Activated naive CD8-positive, alpha-beta T cell treated with anti-CD3 and anti-CD28 coated beads, Interleukin-2, amount 10 ng/mL, durations not matched to agents 7 days and 5 days (primary cell): ENCODE results near the gene PARD3. TPM values are rescaled to one million over a fixed set of nuclear protein-coding genes. Genes with fewer than 3 reads are reported as not detected.

Source experiments
- ATAC-seq: fragments of 150-1000 bp; cut with Tn5 transposase; one replicate; pipeline ENCODE4 v1.10.0; 2021; ENCODE audit warnings: low read depth, moderate library complexity
- POLR2A ChIA-PET: fragments of 350-600 bp; sonication (Branson Sonifier 250); formaldehyde crosslinking; loops from one replicate; lab custom pipeline; 2021; ENCODE audit warnings: antibody characterized with exemption; lab: Charles Lee
- DNase-seq: peaks from one replicate; pipeline ENCODE4 v3.0.0; 2021
- H3K27ac Mint-ChIP-seq: one replicate; pipeline ENCODE4 v1.8.0; 2022; ENCODE audit warnings: mild to moderate bottlenecking, mixed read lengths
- H3K27me3 Mint-ChIP-seq: one replicate; pipeline ENCODE4 v1.8.0; 2022; ENCODE audit warnings: mild to moderate bottlenecking, moderate library complexity, mixed read lengths
- H3K36me3 Mint-ChIP-seq: one replicate; pipeline ENCODE4 v1.8.0; 2021; ENCODE audit warnings: mild to moderate bottlenecking, mixed read lengths
- H3K4me1 Mint-ChIP-seq: one replicate; pipeline ENCODE4 v1.8.0; 2021; ENCODE audit warnings: mixed read lengths
- H3K4me3 Mint-ChIP-seq: one replicate; pipeline ENCODE4 v1.8.0; 2022; ENCODE audit warnings: mild to moderate bottlenecking, moderate library complexity, mixed read lengths
- H3K9me3 Mint-ChIP-seq: one replicate; pipeline ENCODE4 v1.8.0; 2021; ENCODE audit warnings: mixed read lengths
- total RNA-seq, 2 experiments: library from RNA; stranded (reverse); gene quantifications; one replicate each; pipeline ENCODE4 v1.2.3, GENCODE V29; 2021

PARD3 gene
- total RNA-seq, 2 experiments from 2014 or later = 0.48 to 0.55 TPM

DNA sequence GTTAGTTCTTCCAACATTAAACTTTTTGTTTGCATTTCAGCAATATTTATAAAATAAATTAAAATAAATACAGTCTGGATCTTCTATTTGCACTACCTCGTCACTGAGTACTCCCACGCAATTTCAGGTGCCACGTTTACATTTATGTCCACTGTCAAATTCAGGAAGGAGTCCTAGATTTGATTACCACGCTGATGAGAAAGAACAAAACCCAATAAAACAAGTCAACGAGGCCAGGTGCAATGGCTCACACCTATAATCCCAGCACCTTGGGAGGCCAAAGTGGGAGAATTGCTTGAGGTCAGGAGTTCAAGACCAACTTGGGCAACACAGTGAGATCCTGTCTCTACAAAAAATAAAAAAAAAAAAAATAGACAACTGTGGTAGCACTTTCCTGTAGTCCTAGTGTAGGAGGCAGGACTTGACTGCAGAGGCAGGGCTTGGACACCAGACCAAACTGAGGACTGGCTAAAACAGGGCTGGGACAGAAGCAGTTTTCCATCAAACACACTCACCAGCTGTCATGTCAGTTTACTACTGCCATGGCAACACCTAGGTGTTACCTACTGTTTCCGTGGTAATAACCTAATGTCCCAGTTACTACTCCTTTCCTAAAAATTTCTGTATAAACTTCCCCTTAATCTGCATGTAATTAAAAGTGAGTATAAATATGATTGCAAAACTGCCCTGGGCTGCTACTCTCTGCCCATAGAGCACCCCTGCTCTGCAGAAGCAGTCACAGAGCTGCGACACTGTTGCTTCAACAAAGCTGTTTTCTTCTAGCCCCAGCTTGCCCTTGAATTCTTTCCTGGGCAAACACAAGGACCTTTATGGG is 341.7 kb downstream of the PARD3 start:
- DNase-seq (no peak), ATAC-seq (no peak)
- no peak overlapping the region for H3K4me3 Mint-ChIP-seq
- H3K9me3 Mint-ChIP-seq = no peaks in the 10 kb centered on the region
- no peaks in the 10 kb centered on the region for H3K27me3 Mint-ChIP-seq
- no peaks in the 10 kb centered on the region for H3K36me3 Mint-ChIP-seq
- POLR2A ChIA-PET = no interaction called here
- no peaks in the 10 kb centered on the region for H3K4me1 Mint-ChIP-seq
- no peak overlapping the region for H3K27ac Mint-ChIP-seq

- Mint-ChIP-seq H3K9me3 (no peaks in the 10 kb centered on the region), H3K36me3 (no peaks in the 10 kb centered on the region), H3K4me3 (no peak overlapping the region)
Measured at GRCh38 chr10:34470307-34470706, 344.8 kb downstream of the PARD3 start.

GRCh38 chr10:34469446-34469845 is 345.6 kb downstream of the PARD3 start:
- H3K27ac Mint-ChIP-seq = no peak overlapping the region
- no peaks in the 10 kb centered on the region for H3K9me3 Mint-ChIP-seq
- POLR2A ChIA-PET = no interaction called here
- no peak overlapping the region for H3K4me3 Mint-ChIP-seq
- H3K27me3 Mint-ChIP-seq = no peaks in the 10 kb centered on the region
- no peaks in the 10 kb centered on the region for H3K4me1 Mint-ChIP-seq
- DNase-seq (no peak), ATAC-seq (no peak)
- no peaks in the 10 kb centered on the region for H3K36me3 Mint-ChIP-seq

More at GRCh38 chr10:34470307-34470706, 344.8 kb downstream of the PARD3 start:
- POLR2A ChIA-PET = no interaction called here
- no peak for DNase-seq
- no peak for ATAC-seq
- Mint-ChIP-seq H3K27ac (no peak overlapping the region), H3K4me1 (no peaks in the 10 kb centered on the region), H3K27me3 (no peaks in the 10 kb centered on the region)

DNA sequence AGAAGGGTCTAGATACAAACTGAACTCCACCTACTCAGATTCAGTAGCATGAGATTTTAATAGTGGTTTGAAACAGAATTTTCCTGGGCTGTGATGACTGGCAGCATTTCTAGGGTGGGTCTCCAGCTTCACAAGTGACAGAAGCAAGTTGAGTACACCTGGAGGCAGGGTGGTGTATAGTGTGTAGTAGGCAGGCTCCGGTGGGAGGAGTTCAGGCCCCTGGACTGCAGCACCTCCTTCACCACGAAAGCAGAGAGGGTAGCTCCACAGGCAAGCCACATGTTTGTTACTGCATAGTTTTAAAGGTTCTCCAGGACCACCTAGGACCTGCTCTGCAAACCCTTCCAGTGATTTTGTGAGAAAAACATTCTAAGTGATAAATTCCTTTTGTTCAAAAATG is 347.2 kb downstream of the PARD3 start:
- no peak overlapping the region for H3K27ac Mint-ChIP-seq
- H3K27me3 Mint-ChIP-seq = no peaks in the 10 kb centered on the region

GRCh38 chr10:34467364-34467763 is 347.7 kb downstream of the PARD3 start:
- DNase-seq (no peak), ATAC-seq (no peak)
- H3K27me3 Mint-ChIP-seq = no peaks in the 10 kb centered on the region
- no peaks in the 10 kb centered on the region for H3K9me3 Mint-ChIP-seq
- no peak overlapping the region for H3K4me3 Mint-ChIP-seq
- POLR2A ChIA-PET = no interaction called here
- no peak overlapping the region for H3K27ac Mint-ChIP-seq
- H3K4me1 Mint-ChIP-seq = no peaks in the 10 kb centered on the region
- H3K36me3 Mint-ChIP-seq = no peaks in the 10 kb centered on the region

More for the DNA sequence above, 347.2 kb downstream of the PARD3 start:
- no peaks in the 10 kb centered on the region for H3K9me3 Mint-ChIP-seq
- DNase-seq (no peak), ATAC-seq (no peak)
- H3K4me1 Mint-ChIP-seq = no peaks in the 10 kb centered on the region
- POLR2A ChIA-PET = no interaction called here
- H3K36me3 Mint-ChIP-seq = no peaks in the 10 kb centered on the region
- H3K4me3 Mint-ChIP-seq = no peak overlapping the region

GRCh38 chr10:34465678-34466077 is 349.4 kb downstream of the PARD3 start:
- DNase-seq (no peak), ATAC-seq (no peak)
- Mint-ChIP-seq H3K36me3 (no peaks in the 10 kb centered on the region), H3K9me3 (no peaks in the 10 kb centered on the region), H3K4me1 (no peaks in the 10 kb centered on the region), H3K27ac (no peak overlapping the region), H3K4me3 (no peak overlapping the region), H3K27me3 (no peaks in the 10 kb centered on the region)
- POLR2A ChIA-PET = no interaction called here

- H3K27ac Mint-ChIP-seq = no peak overlapping the region
- no peaks in the 10 kb centered on the region for H3K36me3 Mint-ChIP-seq
- no peak for ATAC-seq
- DNase-seq = no peak
- no peaks in the 10 kb centered on the region for H3K4me1 Mint-ChIP-seq
- no peaks in the 10 kb centered on the region for H3K9me3 Mint-ChIP-seq
- no peak overlapping the region for H3K4me3 Mint-ChIP-seq
- no peaks in the 10 kb centered on the region for H3K27me3 Mint-ChIP-seq
- POLR2A ChIA-PET = no interaction called here
Measured at GRCh38 chr10:34464591-34464990, 350.5 kb downstream of the PARD3 start.

- Mint-ChIP-seq H3K4me1 (no peaks in the 10 kb centered on the region), H3K27me3 (no peaks in the 10 kb centered on the region), H3K9me3 (no peaks in the 10 kb centered on the region), H3K4me3 (no peak overlapping the region), H3K27ac (no peak overlapping the region), H3K36me3 (no peaks in the 10 kb centered on the region)
- no peak for DNase-seq
- ATAC-seq = no peak
- POLR2A ChIA-PET = no interaction called here
Measured at GRCh38 chr10:34464000-34464399, 351.1 kb downstream of the PARD3 start.

DNA sequence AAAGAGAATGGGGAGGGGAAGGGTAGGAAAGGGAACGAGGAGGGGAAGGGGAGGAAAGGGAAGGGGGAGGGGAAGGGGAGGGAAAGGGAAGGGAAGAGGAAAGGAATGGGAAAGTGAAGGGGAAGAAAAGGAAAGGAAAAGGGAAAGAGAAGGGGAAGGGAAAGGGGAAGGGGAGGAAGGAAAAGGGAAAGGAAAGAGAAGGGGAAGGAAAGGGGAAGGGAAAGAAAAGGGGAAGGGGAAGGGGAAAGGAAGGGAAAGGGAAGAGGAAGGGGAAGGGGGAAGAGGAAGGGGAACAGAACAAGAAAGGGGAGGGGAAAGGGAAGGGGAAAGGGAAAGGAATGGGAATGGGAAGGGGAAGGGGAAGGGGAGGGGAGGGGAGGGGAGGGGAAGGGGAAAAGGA is 352.1 kb downstream of the PARD3 start:
- ATAC-seq = no peak
- DNase-seq = no peak

GRCh38 chr10:34462056-34462455 is 353.0 kb downstream of the PARD3 start:
- no peak for ATAC-seq
- Mint-ChIP-seq H3K27ac (no peak overlapping the region), H3K4me3 (no peak overlapping the region), H3K4me1 (no peaks in the 10 kb centered on the region), H3K27me3 (no peaks in the 10 kb centered on the region), H3K9me3 (no peaks in the 10 kb centered on the region), H3K36me3 (no peaks in the 10 kb centered on the region)
- POLR2A ChIA-PET = no interaction called here
- DNase-seq = no peak

More for the DNA sequence above, 352.1 kb downstream of the PARD3 start:
- H3K27ac Mint-ChIP-seq = no peak overlapping the region
- H3K27me3 Mint-ChIP-seq = no peaks in the 10 kb centered on the region
- POLR2A ChIA-PET = no interaction called here
- H3K9me3 Mint-ChIP-seq = no peaks in the 10 kb centered on the region
- H3K36me3 Mint-ChIP-seq = no peaks in the 10 kb centered on the region
- H3K4me3 Mint-ChIP-seq = no peak overlapping the region
- no peaks in the 10 kb centered on the region for H3K4me1 Mint-ChIP-seq

DNA sequence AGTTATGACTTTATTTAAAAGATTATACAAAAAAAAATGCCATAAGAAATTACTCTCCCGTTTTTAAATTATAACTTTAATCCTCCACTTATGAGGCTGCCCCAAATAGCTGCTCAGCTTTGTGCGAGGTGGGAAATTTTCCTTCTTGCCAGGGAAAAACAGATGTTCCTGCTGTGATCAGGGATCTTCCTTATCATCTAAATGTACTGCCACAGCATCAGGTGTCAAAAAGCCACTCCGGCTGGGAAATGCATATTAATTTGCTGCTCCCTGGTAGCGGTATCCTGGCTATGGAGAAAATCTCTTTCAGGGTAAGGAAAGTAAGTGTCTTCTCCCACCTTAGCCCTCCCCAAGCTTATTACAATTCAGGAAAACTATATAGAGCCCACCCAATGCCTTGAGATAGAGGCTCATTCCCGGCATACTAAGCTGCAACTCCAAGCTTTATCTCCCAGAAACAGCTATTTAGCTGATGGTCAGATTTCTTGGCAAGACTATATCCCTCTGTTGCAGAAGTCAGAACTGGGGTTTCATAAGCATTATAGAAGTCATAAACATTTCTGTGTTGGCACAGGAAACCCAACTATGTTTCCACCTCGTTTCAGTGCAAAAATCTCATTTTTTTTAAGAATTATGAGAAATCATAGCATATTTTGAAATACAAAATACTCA is 360.4 kb downstream of the PARD3 start:
- DNase-seq (no peak), ATAC-seq (no peak)
- Mint-ChIP-seq H3K36me3 (no peaks in the 10 kb centered on the region), H3K27me3 (no peaks in the 10 kb centered on the region), H3K4me1 (no peaks in the 10 kb centered on the region), H3K4me3 (no peak overlapping the region), H3K27ac (no peak overlapping the region), H3K9me3 (no peaks in the 10 kb centered on the region)
- POLR2A ChIA-PET = no interaction called here

DNA sequence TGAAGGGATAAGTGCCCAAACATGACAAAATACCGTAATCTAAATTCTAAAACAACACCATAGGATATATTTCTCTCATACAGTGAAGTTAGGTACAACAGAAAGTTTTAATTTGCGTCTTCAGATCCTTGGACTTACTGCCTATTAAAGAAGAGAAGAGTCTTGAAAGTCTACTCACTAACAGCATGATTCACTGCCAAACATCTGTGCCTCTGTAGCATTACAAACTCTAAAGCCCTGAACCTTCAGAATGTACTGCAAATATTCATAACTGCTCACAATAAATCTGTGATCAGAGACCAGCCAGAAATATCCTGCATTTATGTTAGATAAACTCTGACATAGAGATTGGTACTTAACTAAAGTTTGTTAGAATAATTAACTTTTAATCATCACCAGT is 365.3 kb downstream of the PARD3 start:
- POLR2A ChIA-PET = no interaction called here
- Mint-ChIP-seq H3K27me3 (no peaks in the 10 kb centered on the region), H3K4me3 (no peak overlapping the region), H3K36me3 (no peaks in the 10 kb centered on the region), H3K27ac (no peak overlapping the region), H3K9me3 (no peaks in the 10 kb centered on the region), H3K4me1 (no peaks in the 10 kb centered on the region)
- no peak for ATAC-seq
- DNase-seq = no peak

DNA sequence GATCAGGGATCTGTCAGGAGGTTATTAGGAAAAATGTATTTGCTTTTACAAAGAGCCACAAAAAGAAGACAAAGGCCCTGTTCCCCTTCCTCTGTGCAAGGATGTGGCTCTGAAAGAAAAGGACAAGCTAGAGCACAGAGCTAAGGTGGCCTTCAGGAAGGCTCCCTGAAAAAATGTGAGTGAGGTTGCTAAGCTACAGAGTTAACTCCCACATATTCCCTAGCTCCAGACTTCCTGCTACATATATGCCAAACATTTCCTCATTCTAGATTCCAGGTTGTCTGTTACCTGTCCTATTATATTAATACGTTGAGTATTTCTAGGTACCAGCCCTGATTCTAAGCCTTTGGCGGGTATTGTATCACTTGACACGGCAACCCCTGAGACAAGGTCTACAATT is 369.0 kb downstream of the PARD3 start:
- POLR2A ChIA-PET = interaction anchor here (0.6 kb wide), 1 partner anchor 33 kb away, joined by 3 read pairs; no protein-coding TSS in a partner anchor
- H3K9me3 Mint-ChIP-seq = no peaks in the 10 kb centered on the region
- DNase-seq (no peak), ATAC-seq (no peak)
- no peaks in the 10 kb centered on the region for H3K36me3 Mint-ChIP-seq
- no peaks in the 10 kb centered on the region for H3K27me3 Mint-ChIP-seq
- no peak overlapping the region for H3K4me3 Mint-ChIP-seq
- H3K27ac Mint-ChIP-seq = no peak overlapping the region
- no peaks in the 10 kb centered on the region for H3K4me1 Mint-ChIP-seq
